Stomach smooth muscle (tissue), 2 donors: ENCODE data around the gene DHX15.

Source experiments
- H3K27ac ChIP-seq: one replicate; pipeline ENCODE4 v1.7.0; 2013; ENCODE audit warnings: mild to moderate bottlenecking, low read length, inconsistent platforms
- H3K27me3 ChIP-seq, 2 donors: one replicate each; pipeline ENCODE4 v1.7.0; 2013; ENCODE audit warnings: low read length in 2 of 2; ENCODE audit not compliant: insufficient read depth in 2 of 2, control insufficient read depth in 1 of 2
- H3K36me3 ChIP-seq, 2 donors: one replicate each; pipeline ENCODE4 v1.7.0; 2013; ENCODE audit warnings: low read length in 2 of 2; ENCODE audit not compliant: control insufficient read depth in 2 of 2, insufficient read depth in 2 of 2
- H3K4me1 ChIP-seq: one replicate; pipeline ENCODE4 v1.7.0; 2013; ENCODE audit warnings: low read length; ENCODE audit not compliant: control insufficient read depth, insufficient read depth
- H3K4me3 ChIP-seq, 2 donors: one replicate each; pipeline ENCODE4 v1.7.0; 2013; ENCODE audit warnings: low read length in 2 of 2
- H3K9ac ChIP-seq, 2 donors: one replicate each; pipeline ENCODE4 v1.7.0; 2013; ENCODE audit warnings: low read length in 2 of 2, mild to moderate bottlenecking in 1 of 2
- H3K9me3 ChIP-seq, 2 donors: one replicate each; pipeline ENCODE4 v1.7.0; 2013; ENCODE audit warnings: low read length in 2 of 2; ENCODE audit not compliant: control insufficient read depth in 2 of 2
- donor health status: healthy.
- donor health status: Pancreatic carcinoma.

The DHX15 gene

DNA sequence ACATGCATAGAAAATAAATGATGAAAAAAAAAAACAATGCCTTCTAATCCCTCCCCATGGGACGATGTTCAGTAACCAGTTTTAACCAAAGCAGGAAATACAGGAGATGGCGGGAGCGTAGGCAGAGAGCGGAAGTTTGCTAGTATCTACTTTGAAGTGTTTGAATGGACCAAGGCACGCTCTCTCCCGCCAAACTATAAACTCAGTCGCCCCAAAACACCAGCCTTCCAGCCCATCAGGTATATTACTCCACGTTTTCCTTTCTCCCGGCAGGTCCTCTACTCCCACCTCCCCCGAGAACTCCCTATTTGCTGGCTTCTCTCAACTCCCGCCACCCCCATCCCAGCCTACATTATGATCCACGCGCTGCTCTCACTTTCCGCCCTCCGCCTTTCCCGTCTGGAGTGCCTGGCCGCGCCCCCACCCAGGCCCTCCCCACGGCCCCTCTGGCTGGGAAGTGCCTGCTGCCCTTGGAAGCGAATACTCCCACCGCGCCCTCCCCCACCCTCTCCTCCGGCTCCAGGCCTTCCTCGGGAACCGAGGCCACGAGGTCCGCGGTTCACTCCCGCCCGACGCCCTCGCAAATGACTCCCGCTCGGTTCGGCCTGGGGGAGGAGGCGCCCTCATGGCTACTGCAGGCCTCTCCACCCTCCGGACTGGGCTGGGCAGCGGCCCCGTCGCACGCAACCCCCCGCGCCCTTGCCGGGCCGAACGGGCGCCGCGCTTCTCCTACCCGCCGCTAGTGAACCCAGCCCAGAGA is 723 bp downstream of the DHX15 start:
- no peaks in the 10 kb centered on the region for H3K36me3 ChIP-seq
- peak overlapping the region; percentile 91 for H3K27ac ChIP-seq
- H3K4me1 ChIP-seq, result peaks cover 18% of the 10 kb centered on the region
- no peaks in the 10 kb centered on the region for H3K9me3 ChIP-seq
- no peaks in the 10 kb centered on the region for H3K27me3 ChIP-seq
- H3K9ac ChIP-seq, result peak overlapping the region; percentile 96 to 98
- peak overlapping the region; percentile 79 to 98 for H3K4me3 ChIP-seq

GRCh38 chr4:24582235-24582832 is 2.0 kb downstream of the DHX15 start:
- Histone ChIP-seq H3K9me3 (no peaks in the 10 kb centered on the region), H3K4me1 (peaks cover 18% of the 10 kb centered on the region), H3K4me3 (peak overlapping the region; percentile 79 to 98), H3K27ac (no peak overlapping the region), H3K27me3 (no peaks in the 10 kb centered on the region), H3K9ac (peak overlapping the region in 1 of 2 donors; percentile 98), H3K36me3 (no peaks in the 10 kb centered on the region)

GRCh38 chr4:24578364-24578763 is 6.0 kb downstream of the DHX15 start:
- Histone ChIP-seq H3K27me3 (no peaks in the 10 kb centered on the region), H3K4me1 (peaks cover 11% of the 10 kb centered on the region), H3K9me3 (no peaks in the 10 kb centered on the region), H3K36me3 (peaks cover 10 to 15% of the 10 kb centered on the region in 2 donors), H3K27ac (no peak overlapping the region), H3K4me3 (peak overlapping the region in 1 of 2 donors; percentile 20), H3K9ac (no peak overlapping the region)

DNA sequence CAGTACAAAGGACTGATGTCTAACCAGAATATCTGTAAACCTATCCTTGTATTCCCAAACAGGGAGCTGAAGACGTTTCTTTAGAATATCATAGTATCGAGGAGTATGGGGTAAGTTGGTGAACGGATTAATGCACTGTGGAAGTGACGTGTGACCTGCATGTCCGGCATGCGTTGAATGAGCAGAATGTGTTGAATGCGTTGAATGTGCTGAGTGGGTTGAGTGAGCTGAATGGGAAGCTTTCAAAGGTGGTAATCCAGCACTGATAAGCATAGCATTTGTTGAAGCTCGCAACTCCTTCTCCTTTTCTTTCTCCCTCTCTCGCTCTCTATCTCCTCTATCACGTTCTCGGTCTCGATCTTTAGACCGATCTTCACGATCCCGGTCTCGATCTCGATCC is 8.1 kb downstream of the DHX15 start:
- Histone ChIP-seq H3K36me3 (peaks cover 10 to 17% of the 10 kb centered on the region in 2 donors), H3K4me1 (peaks cover 5% of the 10 kb centered on the region), H3K27me3 (no peaks in the 10 kb centered on the region), H3K4me3 (no peak overlapping the region), H3K9me3 (no peaks in the 10 kb centered on the region), H3K27ac (no peak overlapping the region), H3K9ac (no peak overlapping the region)

DNA sequence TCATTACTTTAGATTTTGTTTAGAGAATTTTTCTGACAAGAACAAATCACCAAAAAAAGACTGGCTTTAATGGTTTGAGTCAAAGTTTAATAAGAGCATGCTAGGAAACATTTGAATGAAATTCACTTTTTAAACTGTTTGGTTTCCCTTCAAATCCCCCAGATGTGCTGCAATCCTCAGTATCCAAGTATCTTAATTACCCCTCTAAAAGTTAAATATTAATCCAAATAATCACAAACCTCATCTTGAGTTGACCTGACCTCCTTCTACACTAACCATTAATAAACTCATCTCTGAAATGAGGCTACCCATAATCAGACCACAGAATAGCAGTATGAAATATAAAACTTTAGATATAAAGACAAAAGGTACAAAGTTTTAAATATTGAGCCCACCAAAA is 10.1 kb downstream of the DHX15 start:
- H3K27ac ChIP-seq, result no peak overlapping the region
- H3K27me3 ChIP-seq, result no peaks in the 10 kb centered on the region
- H3K9me3 ChIP-seq, result no peaks in the 10 kb centered on the region
- peaks cover 5% of the 10 kb centered on the region for H3K4me1 ChIP-seq
- peaks cover 10 to 19% of the 10 kb centered on the region in 2 donors for H3K36me3 ChIP-seq
- no peak overlapping the region for H3K4me3 ChIP-seq
- H3K9ac ChIP-seq, result no peak overlapping the region

- peaks cover 10 to 19% of the 10 kb centered on the region in 2 donors for H3K36me3 ChIP-seq
- peaks cover 3% of the 10 kb centered on the region for H3K4me1 ChIP-seq
- no peak overlapping the region for H3K4me3 ChIP-seq
These were observed 10.8 kb downstream of the DHX15 start for GRCh38 chr4:24573582-24573981.

DNA sequence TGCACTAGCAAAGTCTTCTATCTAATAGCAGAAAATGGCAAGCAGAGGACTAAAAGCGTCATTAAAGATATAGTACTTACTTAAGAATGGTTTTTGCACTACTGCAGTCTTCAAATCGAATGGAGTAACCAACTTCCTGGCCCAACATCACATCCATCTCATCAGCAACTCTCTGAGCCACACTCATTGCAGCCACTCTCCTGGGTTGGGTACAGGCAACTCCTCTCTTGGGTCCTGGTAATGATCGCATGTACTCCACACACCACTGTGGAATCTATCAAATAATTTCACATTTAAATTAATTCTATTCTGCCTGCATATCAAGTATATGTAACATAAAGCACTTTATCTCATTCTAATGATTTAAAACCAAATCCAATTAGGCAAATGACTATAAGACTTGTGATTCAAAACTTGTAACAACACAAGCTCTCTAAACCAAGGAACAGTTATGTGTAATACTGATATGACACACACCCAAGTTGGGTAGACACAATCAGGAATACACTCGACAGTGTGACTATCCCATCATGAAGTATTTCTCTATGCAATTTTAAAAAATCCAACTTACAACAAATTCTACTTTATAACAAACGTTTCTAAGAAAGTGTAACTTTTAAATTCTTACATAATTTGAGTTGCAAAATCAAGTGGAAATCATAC is 13.6 kb downstream of the DHX15 start:
- H3K9me3 ChIP-seq, result no peaks in the 10 kb centered on the region
- H3K36me3 ChIP-seq, result peaks cover 4 to 12% of the 10 kb centered on the region in 2 donors
- H3K27me3 ChIP-seq, result no peaks in the 10 kb centered on the region
- H3K27ac ChIP-seq, result no peak overlapping the region
- H3K4me1 ChIP-seq, result peaks cover 3% of the 10 kb centered on the region
- no peak overlapping the region for H3K4me3 ChIP-seq
- H3K9ac ChIP-seq, result no peak overlapping the region

More at GRCh38 chr4:24573582-24573981, 10.8 kb downstream of the DHX15 start:
- Histone ChIP-seq H3K9me3 (no peaks in the 10 kb centered on the region), H3K27ac (no peak overlapping the region), H3K27me3 (no peaks in the 10 kb centered on the region), H3K9ac (no peak overlapping the region)

GRCh38 chr4:24570172-24570571 is 14.2 kb downstream of the DHX15 start:
- no peaks in the 10 kb centered on the region for H3K27me3 ChIP-seq
- H3K9me3 ChIP-seq, result no peaks in the 10 kb centered on the region
- peaks cover 3% of the 10 kb centered on the region for H3K4me1 ChIP-seq
- H3K36me3 ChIP-seq, result peaks cover 2 to 8% of the 10 kb centered on the region in 2 donors
- H3K27ac ChIP-seq, result no peak overlapping the region
- no peak overlapping the region for H3K4me3 ChIP-seq
- H3K9ac ChIP-seq, result no peak overlapping the region

- Histone ChIP-seq H3K36me3 (peaks cover 2 to 8% of the 10 kb centered on the region in 2 donors), H3K27ac (no peak overlapping the region), H3K4me1 (peaks cover 3% of the 10 kb centered on the region), H3K4me3 (no peak overlapping the region), H3K9me3 (no peaks in the 10 kb centered on the region), H3K9ac (no peak overlapping the region), H3K27me3 (no peaks in the 10 kb centered on the region)
These were observed 14.7 kb downstream of the DHX15 start for GRCh38 chr4:24569662-24570061.

GRCh38 chr4:24568425-24568824 is 15.9 kb downstream of the DHX15 start:
- no peak overlapping the region for H3K9ac ChIP-seq
- H3K27me3 ChIP-seq, result no peaks in the 10 kb centered on the region
- H3K4me1 ChIP-seq, result peaks cover 3% of the 10 kb centered on the region
- no peaks in the 10 kb centered on the region for H3K9me3 ChIP-seq
- H3K4me3 ChIP-seq, result no peak overlapping the region
- H3K27ac ChIP-seq, result no peak overlapping the region
- peaks cover 0 to 5% of the 10 kb centered on the region in 2 donors for H3K36me3 ChIP-seq
